Ishikawa (cell line): ENCODE measurements around the gene PODXL2.

Experiments
- CEBPB ChIP-seq: IDR thresholded peaks from 2 replicates; pipeline ENCODE4 v1.6.1; 2012
- CREB1 ChIP-seq: IDR thresholded peaks from 2 replicates; pipeline ENCODE4 v1.6.1; 2012; ENCODE audit warnings: low read depth
- EGR1 ChIP-seq: IDR thresholded peaks from 2 replicates; pipeline ENCODE4 v1.6.1; 2012
- EP300 ChIP-seq: IDR thresholded peaks from 2 replicates; pipeline ENCODE4 v1.6.1; 2012; ENCODE audit warnings: borderline replicate concordance
- FOXM1 ChIP-seq: IDR thresholded peaks from 2 replicates; pipeline ENCODE4 v1.6.1; 2012; ENCODE audit warnings: low read depth, borderline replicate concordance
- NFIC ChIP-seq: IDR thresholded peaks from 2 replicates; pipeline ENCODE4 v1.6.1; 2012
- RAD21 ChIP-seq: IDR thresholded peaks from 2 replicates; pipeline ENCODE4 v1.6.1; 2012; ENCODE audit warnings: low read depth
- TAF1 ChIP-seq: IDR thresholded peaks from 2 replicates; pipeline ENCODE4 v1.6.1; 2012; ENCODE audit warnings: low read depth, mild to moderate bottlenecking
- TCF12 ChIP-seq: IDR thresholded peaks from 2 replicates; pipeline ENCODE4 v1.6.1; 2012; ENCODE audit warnings: low read depth
- TEAD4 ChIP-seq: IDR thresholded peaks from 2 replicates; pipeline ENCODE4 v1.6.1; 2012
- USF1 ChIP-seq: IDR thresholded peaks from 2 replicates; pipeline ENCODE4 v1.6.1; 2012
- YY1 ChIP-seq: IDR thresholded peaks from 2 replicates; pipeline ENCODE4 v1.6.1; 2012; ENCODE audit warnings: low read depth
- ZBTB7A ChIP-seq: IDR thresholded peaks from 2 replicates; pipeline ENCODE4 v1.6.1; 2012; ENCODE audit warnings: low read depth
- TF ChIP-seq, protein P1 (sequence below): IDR thresholded peaks from 2 replicates; pipeline ENCODE4 v1.6.1; 2012
- TF ChIP-seq, protein P2 (sequence below): IDR thresholded peaks from 2 replicates; pipeline ENCODE4 v1.6.1; 2012; ENCODE audit warnings: low read depth, mild to moderate bottlenecking

The PODXL2 gene

GRCh38 chr3:127670761-127671522 lies 42.0 kb downstream of the PODXL2 start:
- TF ChIP-seq, protein P1, sequence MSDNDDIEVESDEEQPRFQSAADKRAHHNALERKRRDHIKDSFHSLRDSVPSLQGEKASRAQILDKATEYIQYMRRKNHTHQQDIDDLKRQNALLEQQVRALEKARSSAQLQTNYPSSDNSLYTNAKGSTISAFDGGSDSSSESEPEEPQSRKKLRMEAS: no peak
- TF ChIP-seq YY1 (no peak), EP300 (no peak)

DNA sequence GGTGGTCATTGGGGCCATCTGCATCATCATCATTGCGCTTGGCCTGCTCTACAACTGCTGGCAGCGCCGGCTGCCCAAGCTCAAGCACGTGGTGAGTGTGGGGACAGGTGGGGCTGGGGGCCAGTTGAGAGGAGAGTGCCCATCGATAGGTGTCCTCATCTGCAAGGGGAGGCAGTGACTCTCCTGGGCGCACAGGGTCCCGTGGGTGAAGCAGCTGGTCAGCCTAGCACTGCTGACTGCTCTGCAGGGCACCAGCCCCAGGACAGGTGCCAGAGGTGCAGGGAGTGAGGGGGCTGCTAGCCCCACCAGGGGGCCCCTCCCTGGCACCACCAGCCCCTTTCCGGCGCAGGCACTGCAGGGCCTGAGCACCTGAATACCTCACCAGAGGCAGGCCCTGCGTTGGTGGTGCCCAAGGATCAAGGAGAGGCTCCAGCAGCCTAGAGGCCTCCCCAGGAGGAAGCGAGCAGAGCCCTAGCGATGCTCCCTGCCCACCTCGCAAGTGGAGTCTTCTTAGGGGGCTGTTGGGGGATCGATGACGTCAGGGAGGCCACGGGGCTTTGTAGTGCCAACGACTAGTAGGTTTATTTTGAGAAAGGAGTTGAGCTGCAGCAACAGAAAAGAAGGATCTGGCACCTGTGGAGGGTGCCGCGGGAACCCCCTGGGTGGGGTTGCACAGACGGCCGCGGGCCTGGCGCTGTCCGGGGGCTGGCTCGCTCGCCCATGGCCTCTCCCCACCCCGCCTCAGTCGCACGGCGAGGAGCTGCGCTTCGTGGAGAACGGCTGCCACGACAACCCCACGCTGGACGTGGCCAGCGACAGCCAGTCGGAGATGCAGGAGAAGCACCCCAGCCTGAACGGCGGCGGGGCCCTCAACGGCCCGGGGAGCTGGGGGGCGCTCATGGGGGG lies 42.8 kb downstream of the PODXL2 start:
- peak; percentile 77; the same call in 1 of the 2 replicates for TF ChIP-seq ZBTB7A
- no peak for TF ChIP-seq NFIC

GRCh38 chr3:127672429-127673190 lies 43.6 kb downstream of the PODXL2 start, which contains the start of gene ABTB1:
Gene ABTB1 (plus strand): TSS chr3:127672952. CDS start chr3:127673026, 74 bp downstream.
- TF ChIP-seq, protein P2, sequence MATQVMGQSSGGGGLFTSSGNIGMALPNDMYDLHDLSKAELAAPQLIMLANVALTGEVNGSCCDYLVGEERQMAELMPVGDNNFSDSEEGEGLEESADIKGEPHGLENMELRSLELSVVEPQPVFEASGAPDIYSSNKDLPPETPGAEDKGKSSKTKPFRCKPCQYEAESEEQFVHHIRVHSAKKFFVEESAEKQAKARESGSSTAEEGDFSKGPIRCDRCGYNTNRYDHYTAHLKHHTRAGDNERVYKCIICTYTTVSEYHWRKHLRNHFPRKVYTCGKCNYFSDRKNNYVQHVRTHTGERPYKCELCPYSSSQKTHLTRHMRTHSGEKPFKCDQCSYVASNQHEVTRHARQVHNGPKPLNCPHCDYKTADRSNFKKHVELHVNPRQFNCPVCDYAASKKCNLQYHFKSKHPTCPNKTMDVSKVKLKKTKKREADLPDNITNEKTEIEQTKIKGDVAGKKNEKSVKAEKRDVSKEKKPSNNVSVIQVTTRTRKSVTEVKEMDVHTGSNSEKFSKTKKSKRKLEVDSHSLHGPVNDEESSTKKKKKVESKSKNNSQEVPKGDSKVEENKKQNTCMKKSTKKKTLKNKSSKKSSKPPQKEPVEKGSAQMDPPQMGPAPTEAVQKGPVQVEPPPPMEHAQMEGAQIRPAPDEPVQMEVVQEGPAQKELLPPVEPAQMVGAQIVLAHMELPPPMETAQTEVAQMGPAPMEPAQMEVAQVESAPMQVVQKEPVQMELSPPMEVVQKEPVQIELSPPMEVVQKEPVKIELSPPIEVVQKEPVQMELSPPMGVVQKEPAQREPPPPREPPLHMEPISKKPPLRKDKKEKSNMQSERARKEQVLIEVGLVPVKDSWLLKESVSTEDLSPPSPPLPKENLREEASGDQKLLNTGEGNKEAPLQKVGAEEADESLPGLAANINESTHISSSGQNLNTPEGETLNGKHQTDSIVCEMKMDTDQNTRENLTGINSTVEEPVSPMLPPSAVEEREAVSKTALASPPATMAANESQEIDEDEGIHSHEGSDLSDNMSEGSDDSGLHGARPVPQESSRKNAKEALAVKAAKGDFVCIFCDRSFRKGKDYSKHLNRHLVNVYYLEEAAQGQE: no peak
- TF ChIP-seq ZBTB7A (no peak; the same call in none of the 2 replicates), YY1 (no peak), TAF1 (no peak), TEAD4 (no peak), EP300 (no peak), EGR1 (no peak), NFIC (no peak), CEBPB (no peak), TCF12 (no peak), CREB1 (no peak), USF1 (no peak), FOXM1 (no peak), RAD21 (no peak)
- TF ChIP-seq, protein P1: no peak

DNA sequence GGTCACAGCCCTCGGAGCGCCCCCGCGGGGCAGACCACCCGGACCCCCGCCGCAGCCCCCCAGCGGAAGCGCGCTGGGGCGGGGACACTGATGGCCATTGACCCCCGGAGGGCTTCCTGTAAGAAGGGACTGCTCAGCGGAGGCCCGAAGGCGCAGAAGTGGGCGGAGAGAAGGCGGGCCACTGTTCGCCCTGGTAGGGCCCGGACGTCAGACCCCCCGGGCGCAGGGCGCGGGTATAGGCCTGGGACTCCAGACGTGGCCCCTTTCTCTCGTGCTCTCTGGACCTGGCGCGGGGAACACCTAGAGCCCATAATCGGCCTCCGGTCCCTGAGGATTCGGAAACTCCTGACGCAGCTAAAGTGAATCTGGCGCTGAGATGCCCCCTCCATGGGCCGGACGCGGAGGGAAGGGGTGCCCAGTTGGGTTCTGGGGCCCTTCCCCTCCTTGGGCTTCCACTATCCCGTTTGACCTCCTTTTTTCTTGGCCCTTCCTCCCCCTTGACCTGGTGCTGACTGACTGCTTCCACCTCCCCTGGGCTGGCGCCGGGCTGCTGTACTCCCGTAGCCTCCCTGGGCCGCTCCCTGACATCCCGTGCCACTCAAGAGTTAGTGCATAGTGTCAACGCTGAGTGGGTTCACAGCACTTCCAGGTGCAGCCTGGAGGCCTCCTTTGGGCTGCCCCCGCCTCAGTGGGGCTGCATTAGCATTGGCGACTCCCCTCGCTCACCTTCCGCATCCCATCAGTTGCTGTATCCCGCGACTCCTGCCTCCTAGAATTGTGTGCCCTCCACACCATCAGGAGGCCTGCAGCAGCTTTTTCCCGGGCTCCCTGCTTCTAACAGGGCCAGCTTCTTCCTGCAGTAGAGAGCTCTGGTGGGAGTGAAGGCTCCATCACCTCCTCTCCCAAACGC lies 44.5 kb downstream of the PODXL2 start:
- TF ChIP-seq CREB1 (no peak), TCF12 (no peak; the same call in 1 of the 2 replicates), TEAD4 (no peak), TAF1 (no peak; the same call in 1 of the 2 replicates), ZBTB7A (0 out of 2 replicates have a peak, but pooled peaks have one; percentile 44), FOXM1 (no peak)
- TF ChIP-seq, protein P1: peak; percentile 19; the same call in 1 of the 2 replicates
- TF ChIP-seq, protein P2: no peak
